ENCODE data around the gene RPA4. TPM values are rescaled to one million over a fixed set of nuclear protein-coding genes. Genes with fewer than 3 reads are reported as not detected.

Gene RPA4
- total and polyA plus RNA-seq, 2 donors (not counting 1 experiment from before 2014, with no cell fraction given) = 0.05 to 1.2 TPM

DNA sequence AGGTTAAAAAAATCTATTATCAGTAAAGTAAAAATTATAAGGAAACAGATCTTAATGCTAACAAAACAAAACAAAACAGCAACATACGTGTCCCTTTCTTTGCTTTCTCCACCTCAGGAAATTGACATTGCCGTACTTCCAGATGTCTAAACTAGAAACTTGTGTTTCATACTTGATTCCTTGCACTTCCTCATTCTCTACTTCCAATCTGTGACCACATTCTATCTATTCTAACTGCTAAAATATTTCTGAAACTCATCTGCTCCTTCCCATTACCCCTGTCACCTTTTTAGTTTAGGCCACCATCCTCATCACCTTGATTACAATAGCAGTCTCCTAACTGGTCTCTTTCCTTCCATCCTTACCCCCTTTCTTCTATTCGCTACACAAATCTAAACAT lies 22.5 kb upstream of the RPA4 start:
- Histone ChIP-seq H3K27me3 (ENCODE audit: control insufficient read depth, insufficient read depth, low read length) (no peaks in the 10 kb centered on the region), H3K4me2 (ENCODE audit: extremely low read depth, insufficient read depth, low read length) (no peak overlapping the region), H3K4me1 (ENCODE audit: control insufficient read depth, extremely low read depth, insufficient read depth, low read length) (no peaks in the 10 kb centered on the region)

GRCh38 chrX:96861661-96862060 lies 22.0 kb upstream of the RPA4 start:
- H2AFZ ChIP-seq (ENCODE audit: low read length) = no peak overlapping the region
- no peaks in the 10 kb centered on the region for H3K79me2 ChIP-seq (ENCODE audit: control insufficient read depth, insufficient read depth, low read length)
- no peaks in the 10 kb centered on the region for H3K36me3 ChIP-seq (ENCODE audit: control insufficient read depth, insufficient read depth, low read length)
- no peak overlapping the region for H3K4me2 ChIP-seq (ENCODE audit: extremely low read depth, insufficient read depth, low read length)
- H3K27me3 ChIP-seq (ENCODE audit: control insufficient read depth, insufficient read depth, low read length) = no peaks in the 10 kb centered on the region
- H3K4me1 ChIP-seq (ENCODE audit: control insufficient read depth, extremely low read depth, insufficient read depth, low read length) = no peaks in the 10 kb centered on the region
- no peak for DNase-seq (ENCODE audit: low read depth in 2 of 2)
- no peaks in the 10 kb centered on the region for H4K20me1 ChIP-seq (ENCODE audit: control insufficient read depth, extremely low read depth, insufficient read depth, low read length)
- no peak overlapping the region for H3K9ac ChIP-seq (ENCODE audit: insufficient read depth, low read length)
- no peak overlapping the region for H3K4me3 ChIP-seq (replicated peaks in 1 of 4; ENCODE audit: control extremely low read depth in 1 of 4, insufficient read depth in 1 of 4, low read depth in 3 of 4, low read length in 4 of 4)
- no peak for TF ChIP-seq EZH2 (IDR thresholded peaks at IDR 0.05; ENCODE audit: low read length, missing control alignments)
- TF ChIP-seq, protein P1, sequence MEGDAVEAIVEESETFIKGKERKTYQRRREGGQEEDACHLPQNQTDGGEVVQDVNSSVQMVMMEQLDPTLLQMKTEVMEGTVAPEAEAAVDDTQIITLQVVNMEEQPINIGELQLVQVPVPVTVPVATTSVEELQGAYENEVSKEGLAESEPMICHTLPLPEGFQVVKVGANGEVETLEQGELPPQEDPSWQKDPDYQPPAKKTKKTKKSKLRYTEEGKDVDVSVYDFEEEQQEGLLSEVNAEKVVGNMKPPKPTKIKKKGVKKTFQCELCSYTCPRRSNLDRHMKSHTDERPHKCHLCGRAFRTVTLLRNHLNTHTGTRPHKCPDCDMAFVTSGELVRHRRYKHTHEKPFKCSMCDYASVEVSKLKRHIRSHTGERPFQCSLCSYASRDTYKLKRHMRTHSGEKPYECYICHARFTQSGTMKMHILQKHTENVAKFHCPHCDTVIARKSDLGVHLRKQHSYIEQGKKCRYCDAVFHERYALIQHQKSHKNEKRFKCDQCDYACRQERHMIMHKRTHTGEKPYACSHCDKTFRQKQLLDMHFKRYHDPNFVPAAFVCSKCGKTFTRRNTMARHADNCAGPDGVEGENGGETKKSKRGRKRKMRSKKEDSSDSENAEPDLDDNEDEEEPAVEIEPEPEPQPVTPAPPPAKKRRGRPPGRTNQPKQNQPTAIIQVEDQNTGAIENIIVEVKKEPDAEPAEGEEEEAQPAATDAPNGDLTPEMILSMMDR (conservative IDR thresholded peaks at IDR 0.05 in 1 of 2, IDR thresholded peaks at IDR 0.05 in 1 of 2; ENCODE audit: low read depth in 1 of 2, low read length in 2 of 2) = no peak
- no peaks in the 10 kb centered on the region for H3K9me3 ChIP-seq (ENCODE audit: control insufficient read depth, insufficient read depth, low read depth, low read length)
- H3K27ac ChIP-seq (ENCODE audit: insufficient read depth, low read length) = no peak overlapping the region

More for the DNA sequence above, 22.5 kb upstream of the RPA4 start:
- Histone ChIP-seq H3K79me2 (ENCODE audit: control insufficient read depth, insufficient read depth, low read length) (no peaks in the 10 kb centered on the region), H3K4me3 (replicated peaks in 1 of 4; ENCODE audit: control extremely low read depth in 1 of 4, insufficient read depth in 1 of 4, low read depth in 3 of 4, low read length in 4 of 4) (no peak overlapping the region), H3K9ac (ENCODE audit: insufficient read depth, low read length) (no peak overlapping the region), H3K27ac (ENCODE audit: insufficient read depth, low read length) (no peak overlapping the region), H3K9me3 (ENCODE audit: control insufficient read depth, insufficient read depth, low read depth, low read length) (no peaks in the 10 kb centered on the region), H3K36me3 (ENCODE audit: control insufficient read depth, insufficient read depth, low read length) (no peaks in the 10 kb centered on the region), H4K20me1 (ENCODE audit: control insufficient read depth, extremely low read depth, insufficient read depth, low read length) (no peaks in the 10 kb centered on the region), H2AFZ (ENCODE audit: low read length) (no peak overlapping the region)
- no peak for TF ChIP-seq EZH2 (IDR thresholded peaks at IDR 0.05; ENCODE audit: low read length, missing control alignments)
- TF ChIP-seq, protein P1 (conservative IDR thresholded peaks at IDR 0.05 in 1 of 2, IDR thresholded peaks at IDR 0.05 in 1 of 2; ENCODE audit: low read depth in 1 of 2, low read length in 2 of 2) = no peak
- no peak for DNase-seq (ENCODE audit: low read depth in 2 of 2)

- no peak overlapping the region for H3K4me2 ChIP-seq (ENCODE audit: extremely low read depth, insufficient read depth, low read length)
- no peak for DNase-seq (ENCODE audit: low read depth in 2 of 2)
- no peak overlapping the region for H3K4me3 ChIP-seq (replicated peaks in 1 of 4; ENCODE audit: control extremely low read depth in 1 of 4, insufficient read depth in 1 of 4, low read depth in 3 of 4, low read length in 4 of 4)
- H3K27ac ChIP-seq (ENCODE audit: insufficient read depth, low read length) = no peak overlapping the region
- TF ChIP-seq, protein P1 (conservative IDR thresholded peaks at IDR 0.05 in 1 of 2, IDR thresholded peaks at IDR 0.05 in 1 of 2; ENCODE audit: low read depth in 1 of 2, low read length in 2 of 2) = no peak
- no peak for TF ChIP-seq EZH2 (IDR thresholded peaks at IDR 0.05; ENCODE audit: low read length, missing control alignments)
- peaks cover 3% of the 10 kb centered on the region for H3K36me3 ChIP-seq (ENCODE audit: control insufficient read depth, insufficient read depth, low read length)
- no peaks in the 10 kb centered on the region for H3K79me2 ChIP-seq (ENCODE audit: control insufficient read depth, insufficient read depth, low read length)
- no peaks in the 10 kb centered on the region for H3K4me1 ChIP-seq (ENCODE audit: control insufficient read depth, extremely low read depth, insufficient read depth, low read length)
- H3K9me3 ChIP-seq (ENCODE audit: control insufficient read depth, insufficient read depth, low read depth, low read length) = no peaks in the 10 kb centered on the region
- no peak overlapping the region for H2AFZ ChIP-seq (ENCODE audit: low read length)
- no peak overlapping the region for H3K9ac ChIP-seq (ENCODE audit: insufficient read depth, low read length)
- no peaks in the 10 kb centered on the region for H3K27me3 ChIP-seq (ENCODE audit: control insufficient read depth, insufficient read depth, low read length)
- no peaks in the 10 kb centered on the region for H4K20me1 ChIP-seq (ENCODE audit: control insufficient read depth, extremely low read depth, insufficient read depth, low read length)
Measured at GRCh38 chrX:96884027-96884426, 319 bp downstream of the RPA4 start.
